ENCODE measurements around the gene CNR2. TPM values are rescaled to one million over a fixed set of nuclear protein-coding genes. Genes with fewer than 3 reads are reported as not detected.
"Not testable (repeated sequence)": the region's sequence is repeated elsewhere in the genome, so short reads cannot be mapped to it uniquely, and the experiment has no call there.

Gene CNR2
- total RNA-seq, 1 donor from 2014 or later: not detected

GRCh38 chr1:23848673-23849616 is 64.2 kb downstream of the CNR2 start:
- H3K27ac Mint-ChIP-seq (ENCODE audit: unreplicated experiment): no peak overlapping the region
- DNase-seq (ENCODE audit: low spot score): no peak
- H3K4me3 Mint-ChIP-seq (ENCODE audit: unreplicated experiment): no peak overlapping the region
- TF ChIP-seq CTCF (IDR thresholded peaks at IDR 0.05; ENCODE audit: unreplicated experiment): no peak
- H3K36me3 Mint-ChIP-seq (ENCODE audit: low read depth, unreplicated experiment): peaks cover 26% of the 10 kb centered on the region
- H3K4me1 Mint-ChIP-seq (ENCODE audit: unreplicated experiment): peaks cover 10% of the 10 kb centered on the region
- H3K27me3 Mint-ChIP-seq (ENCODE audit: unreplicated experiment): peaks cover 1% of the 10 kb centered on the region
- peaks cover 7% of the 10 kb centered on the region for H3K9me3 Mint-ChIP-seq (ENCODE audit: unreplicated experiment)

- not testable (repeated sequence) for H3K27ac Mint-ChIP-seq (ENCODE audit: unreplicated experiment); DNase-seq (ENCODE audit: low spot score); H3K9me3 Mint-ChIP-seq (ENCODE audit: unreplicated experiment); H3K4me3 Mint-ChIP-seq (ENCODE audit: unreplicated experiment); H3K27me3 Mint-ChIP-seq (ENCODE audit: unreplicated experiment); H3K4me1 Mint-ChIP-seq (ENCODE audit: unreplicated experiment)
- H3K36me3 Mint-ChIP-seq (ENCODE audit: low read depth, unreplicated experiment): peaks cover 23% of the 10 kb centered on the region
Observed at GRCh38 chr1:23847482-23848095, 65.6 kb downstream of the CNR2 start.

GRCh38 chr1:23845163-23845562 is 68.0 kb downstream of the CNR2 start:
- Mint-ChIP-seq H3K27ac (ENCODE audit: unreplicated experiment) (no peak overlapping the region), H3K9me3 (ENCODE audit: unreplicated experiment) (peaks cover 7% of the 10 kb centered on the region), H3K4me1 (ENCODE audit: unreplicated experiment) (peaks cover 7% of the 10 kb centered on the region), H3K4me3 (ENCODE audit: unreplicated experiment) (no peak overlapping the region), H3K36me3 (ENCODE audit: low read depth, unreplicated experiment) (peaks cover 20% of the 10 kb centered on the region), H3K27me3 (ENCODE audit: unreplicated experiment) (no peaks in the 10 kb centered on the region)
- TF ChIP-seq CTCF (IDR thresholded peaks at IDR 0.05; ENCODE audit: unreplicated experiment): no peak
- no peak for DNase-seq (ENCODE audit: low spot score)

GRCh38 chr1:23843644-23844043 is 69.5 kb downstream of the CNR2 start:
- Mint-ChIP-seq H3K36me3 (ENCODE audit: low read depth, unreplicated experiment) (peaks cover 20% of the 10 kb centered on the region), H3K9me3 (ENCODE audit: unreplicated experiment) (peaks cover 7% of the 10 kb centered on the region), H3K27ac (ENCODE audit: unreplicated experiment) (no peak overlapping the region), H3K27me3 (ENCODE audit: unreplicated experiment) (no peaks in the 10 kb centered on the region), H3K4me1 (ENCODE audit: unreplicated experiment) (peaks cover 7% of the 10 kb centered on the region), H3K4me3 (ENCODE audit: unreplicated experiment) (no peak overlapping the region)
- TF ChIP-seq CTCF (IDR thresholded peaks at IDR 0.05; ENCODE audit: unreplicated experiment): no peak
- no peak for DNase-seq (ENCODE audit: low spot score)

- peaks cover 10% of the 10 kb centered on the region for H3K4me1 Mint-ChIP-seq (ENCODE audit: unreplicated experiment)
- no peaks in the 10 kb centered on the region for H3K36me3 Mint-ChIP-seq (ENCODE audit: low read depth, unreplicated experiment)
- H3K9me3 Mint-ChIP-seq (ENCODE audit: unreplicated experiment): no peaks in the 10 kb centered on the region
- no peak overlapping the region for H3K27ac Mint-ChIP-seq (ENCODE audit: unreplicated experiment)
- TF ChIP-seq CTCF (IDR thresholded peaks at IDR 0.05; ENCODE audit: unreplicated experiment): no peak
- peak overlapping the region; percentile 77 for H3K4me3 Mint-ChIP-seq (ENCODE audit: unreplicated experiment)
- DNase-seq (ENCODE audit: low spot score): peak; percentile 41
- H3K27me3 Mint-ChIP-seq (ENCODE audit: unreplicated experiment): no peaks in the 10 kb centered on the region
Observed at GRCh38 chr1:23838401-23838866, 74.7 kb downstream of the CNR2 start.
